GM12878 (cell line): ENCODE data around the gene TP73. TPM values are rescaled to one million over a fixed set of nuclear protein-coding genes. Genes with fewer than 3 reads are reported as not detected.

Experiments used
- ATAC-seq: fragments of 200-7000 bp; cut with Tn5 transposase; 3 replicates; pipeline ENCODE4 v1.9.1; 2020; ENCODE audit warnings: mild to moderate bottlenecking, moderate library complexity
- BruUV-seq: library from RNA; stranded (reverse); fragments of 400-500 nt; replicated peaks from 2 replicates; lab custom pipeline; 2021; lab: Mats Ljungman, UMichigan
- CTCF ChIA-PET: fragments of 300-600 bp; sonication (Branson Sonifier 250); formaldehyde crosslinking; extraction: SDS; loops from one replicate; lab custom pipeline; 2021; ENCODE audit warnings: inconsistent platforms; lab: Yijun Ruan, JAX
- POLR2A ChIA-PET: fragments of 350-600 bp; formaldehyde crosslinking; extraction: SDS; loops from one replicate; lab custom pipeline; 2021; ENCODE audit warnings: inconsistent platforms; lab: Charles Lee
- RAD21 ChIA-PET: fragments of 300-600 bp; sonication (Branson Sonifier 250); formaldehyde crosslinking; loops from one replicate; lab custom pipeline; 2023; ENCODE audit warnings: antibody characterized with exemption; ENCODE audit not compliant: unreplicated experiment; lab: Charles Lee
- SMC1A ChIA-PET: fragments of 300-600 bp; sonication (Branson Sonifier 250); formaldehyde crosslinking; loops from one replicate; lab custom pipeline; 2023; ENCODE audit not compliant: unreplicated experiment, uncharacterized antibody; lab: Charles Lee
- DNase-seq: peaks from one replicate; pipeline ENCODE4 v3.0.0-alpha.2; 2011; ENCODE audit warnings: low read depth, low spot score
- FAIRE-seq: peaks from 3 replicates; lab custom pipeline; 2011; peaks lifted over from hg19 to GRCh38; lab: Jason Lieb, UNC
- H2AFZ ChIP-seq: 2 replicates; pipeline ENCODE4 v1.6.0; 2011; ENCODE audit warnings: low read depth, low read length, control low read depth; ENCODE audit not compliant: control insufficient read depth
- H3K27ac ChIP-seq: 2 replicates; pipeline ENCODE4 v1.5.1; 2011; ENCODE audit warnings: control low read depth; ENCODE audit not compliant: control insufficient read depth, insufficient read depth
- H3K27me3 ChIP-seq, 2 experiments: replicated peaks in 1 of 2; 2 replicates each; pipeline versions ENCODE4 v1.6.0 to v1.6.1; 2011; ENCODE audit warnings: low read length in 1 of 2; ENCODE audit not compliant: control insufficient read depth in 2 of 2, insufficient read depth in 2 of 2
- H3K36me3 ChIP-seq, 2 experiments: 2 replicates each; pipeline ENCODE4 v1.5.1; 2011; ENCODE audit warnings: low read length in 1 of 2; ENCODE audit not compliant: control insufficient read depth in 2 of 2, insufficient read depth in 2 of 2
- H3K4me1 ChIP-seq: 2 replicates; pipeline ENCODE4 v1.6.1; 2011; ENCODE audit warnings: mild to moderate bottlenecking, low read length, moderate library complexity, mixed read lengths; ENCODE audit not compliant: control insufficient read depth, insufficient read depth
- H3K4me2 ChIP-seq: 2 replicates; pipeline ENCODE4 v1.6.0; 2011; ENCODE audit warnings: control low read depth; ENCODE audit not compliant: control insufficient read depth, insufficient read depth
- H3K4me3 ChIP-seq: fragments of 200-600 bp; sonication (generic); 2 replicates; pipeline ENCODE4 v1.5.1; 2016
- H3K79me2 ChIP-seq: 2 replicates; pipeline ENCODE4 v1.6.0; 2011; ENCODE audit warnings: low read length; ENCODE audit not compliant: control insufficient read depth, insufficient read depth
- H3K9ac ChIP-seq: 2 replicates; pipeline ENCODE4 v1.8.0; 2011; ENCODE audit warnings: low read length, control low read depth, mixed read lengths; ENCODE audit not compliant: control insufficient read depth, insufficient read depth
- H3K9me3 ChIP-seq: replicated peaks from 3 replicates; pipeline ENCODE4 v1.5.1; 2011; ENCODE audit warnings: mild to moderate bottlenecking, low read length; ENCODE audit not compliant: control insufficient read depth, insufficient read depth
- H4K20me1 ChIP-seq: 2 replicates; pipeline ENCODE4 v1.6.0; 2011; ENCODE audit not compliant: control insufficient read depth, insufficient read depth
- ATF3 ChIP-seq: IDR thresholded peaks from 2 replicates; pipeline ENCODE4 v1.6.1; 2011; ENCODE audit warnings: low read depth, mild to moderate bottlenecking, low read length, moderate library complexity, borderline replicate concordance; ENCODE audit errors: extremely low read depth
- BCL11A ChIP-seq: IDR thresholded peaks from 2 replicates; pipeline ENCODE4 v1.6.1; 2011; ENCODE audit warnings: low read depth, low read length
- DPF2 ChIP-seq: fragments of 450-650 bp; IDR thresholded peaks from 2 replicates; pipeline ENCODE4 v1.6.1; 2017; ENCODE audit warnings: mild to moderate bottlenecking
- EED ChIP-seq: sonication (generic); IDR thresholded peaks from 2 replicates; pipeline ENCODE4 v1.6.1; 2016; ENCODE audit warnings: antibody characterized with exemption, low read depth
- EGR1 ChIP-seq, 2 experiments: IDR thresholded peaks; 1 replicate in 1 of 2; 2 replicates in 1 of 2; pipeline ENCODE4 v1.6.1; 2011 to 2012; ENCODE audit warnings: low read depth in 2 of 2, low read length in 2 of 2, borderline replicate concordance in 1 of 2, mild to moderate bottlenecking in 1 of 2, moderate library complexity in 1 of 2
- IKZF2 ChIP-seq, 2 experiments: fragments of 450-650 bp; IDR thresholded peaks; 2 replicates each; pipeline ENCODE4 v1.6.1; 2017; ENCODE audit warnings: mild to moderate bottlenecking in 2 of 2, moderate library complexity in 2 of 2
- IRF4 ChIP-seq: IDR thresholded peaks from 2 replicates; pipeline ENCODE4 v1.6.1; 2011; ENCODE audit warnings: low read depth, low read length
- JUNB ChIP-seq: IDR thresholded peaks from 2 replicates; pipeline ENCODE4 v1.6.1; 2016; ENCODE audit warnings: antibody characterized with exemption, mild to moderate bottlenecking
- KLF5 ChIP-seq: fragments of 450-650 bp; IDR thresholded peaks from 2 replicates; pipeline ENCODE4 v1.6.1; 2014; ENCODE audit warnings: mild to moderate bottlenecking; ENCODE audit not compliant: partially characterized antibody
- PAX5 ChIP-seq: IDR thresholded peaks from 2 replicates; pipeline ENCODE4 v1.6.1; 2011; ENCODE audit warnings: low read depth, low read length, borderline replicate concordance
- PML ChIP-seq: IDR thresholded peaks from 2 replicates; pipeline ENCODE4 v1.6.1; 2012; ENCODE audit warnings: low read length, inconsistent platforms
- POLR2A ChIP-seq: IDR thresholded peaks from 2 replicates; pipeline ENCODE4 v1.6.1; 2011; ENCODE audit warnings: low read depth, mild to moderate bottlenecking, low read length
- RUNX3 ChIP-seq: IDR thresholded peaks from 2 replicates; pipeline ENCODE4 v1.6.1; 2012; ENCODE audit warnings: low read length, inconsistent platforms
- SIN3A ChIP-seq: IDR thresholded peaks from 2 replicates; pipeline ENCODE4 v1.6.1; 2012; ENCODE audit warnings: low read depth, low read length, improper control_type of control experiment
- SPI1 ChIP-seq: IDR thresholded peaks from 2 replicates; pipeline ENCODE4 v1.6.1; 2011; ENCODE audit warnings: low read depth, mild to moderate bottlenecking, low read length, moderate library complexity, borderline replicate concordance; ENCODE audit not compliant: insufficient read depth
- SRF ChIP-seq, 2 experiments: IDR thresholded peaks; 2 replicates each; pipeline ENCODE4 v1.6.1; 2011; ENCODE audit warnings: low read depth in 2 of 2, low read length in 2 of 2, mild to moderate bottlenecking in 1 of 2, moderate library complexity in 1 of 2
- TBL1XR1 ChIP-seq: IDR thresholded peaks from 2 replicates; pipeline ENCODE4 v1.6.1; 2012; ENCODE audit warnings: low read depth, low read length, improper control_type of control experiment
- ZBTB40 ChIP-seq: fragments of 450-650 bp; IDR thresholded peaks from 2 replicates; pipeline ENCODE4 v1.6.1; 2016; ENCODE audit warnings: mild to moderate bottlenecking, moderate library complexity, borderline replicate concordance
- ZNF217 ChIP-seq: fragments of 450-650 bp; IDR thresholded peaks from 2 replicates; pipeline ENCODE4 v1.6.1; 2017; ENCODE audit warnings: antibody characterized with exemption, mild to moderate bottlenecking
- ZNF384 ChIP-seq: IDR thresholded peaks from 2 replicates; pipeline ENCODE4 v1.6.1; 2012; ENCODE audit warnings: low read depth, mild to moderate bottlenecking, low read length, improper control_type of control experiment, borderline replicate concordance
- ZSCAN29 ChIP-seq: fragments of 450-650 bp; IDR thresholded peaks from 2 replicates; pipeline ENCODE4 v1.6.1; 2017; ENCODE audit warnings: mild to moderate bottlenecking, moderate library complexity
- WGBS: methylation state at CpG from one replicate; pipeline ENCODE4 v1.1.6; 2016; ENCODE audit warnings: low lambda C conversion rate; ENCODE audit not compliant: insufficient replicate concordance, insufficient coverage; ENCODE audit errors: missing lambda C conversion rate; 5-methylcytosine and 5-hydroxymethylcytosine counted together
- in situ Hi-C: fragments of 300-500 bp; cut with MboI; formaldehyde crosslinking; loops from 9 replicates; pipeline ENCODE4 v1.14.3; 2018; ENCODE audit warnings: mixed read lengths
- intact Hi-C: fragments of 100-400 bp; cut with micrococcal nuclease; formaldehyde crosslinking; loops from one replicate; pipeline ENCODE4 v1.14.2; 2022; ENCODE audit not compliant: unreplicated experiment
- polyA plus RNA-seq, 11 experiments: library from polyadenylated mRNA; depleted of rRNA in 4 of 11; unstranded in 6 of 11; stranded (reverse) in 5 of 11; fragments of >200 nt; fragmentation: Nextera tagmentation in 4 of 11; fragmentation: Illumina TruSeq in 1 of 11; extraction: Ambion mirVana in 4 of 11; extraction: Trizol in 1 of 11; gene quantifications; 1 replicate in 1 of 11; 2 replicates in 10 of 11; pipeline versions ENCODE4 v1.2.1 to v1.2.3, GENCODE V29; 2011 to 2016; ENCODE audit warnings: inconsistent platforms in 2 of 11, missing spikeins in 2 of 11, low read depth in 1 of 11
- total RNA-seq, 4 experiments: library from RNA; depleted of rRNA in 3 of 4; stranded (reverse); fragments of >200 nt in 3 of 4; fragmentation: Illumina TruSeq in 1 of 4; extraction: Trizol in 1 of 4; gene quantifications; 2 replicates each; pipeline versions ENCODE4 v1.2.1 to v1.2.3, GENCODE V29; 2013 to 2021

Gene TP73
- total and polyA plus RNA-seq, 10 of the 15 experiments (the other 5 are each of a cell fraction or from before 2014, with no cell fraction given) = 0.08 to 54.2 (median 14.9) TPM

- ChIA-PET CTCF (interaction anchor here (0.9 to 1.2 kb wide), 2 partner anchors 11 to 36 kb away, joined by 3 read pairs; no protein-coding TSS in a partner anchor), POLR2A (no interaction called here), SMC1A (no interaction called here), RAD21 (no interaction called here)
- Histone ChIP-seq H3K4me2 (no peak overlapping the region), H3K9me3 (no peaks in the 10 kb centered on the region), H3K27ac (no peak overlapping the region), H3K4me3 (no peak overlapping the region), H4K20me1 (no peaks in the 10 kb centered on the region), H3K27me3 (no peaks in the 10 kb centered on the region), H2AFZ (no peak overlapping the region), H3K9ac (no peak overlapping the region), H3K36me3 (peaks cover 2 to 34% of the 10 kb centered on the region in 2 experiments; a peak in 3 of 4 replicates), H3K79me2 (no peaks in the 10 kb centered on the region), H3K4me1 (peaks cover 10% of the 10 kb centered on the region)
- no peak for DNase-seq
- in situ Hi-C loops = no loop called here
- peak; percentile 85 for FAIRE-seq
- intact Hi-C loops = no loop called here
- BruUV-seq = no TSS peak
- peak; percentile 86 for ATAC-seq
- 29% methylated on average over 26 of the region's 29 CpGs for WGBS
- TF ChIP-seq KLF5 (no peak), ZNF217 (no peak), SPI1 (0 out of 2 replicates have a peak, but pooled peaks have one; percentile 3), ATF3 (no peak), RUNX3 (peak; percentile 54; the same call in 1 of the 2 replicates), DPF2 (no peak), IKZF2 (IDR thresholded peaks at IDR 0.05) (peak in 1 of 2 experiments; percentile 25; a peak in 1 of 4 replicates), TBL1XR1 (no peak), EGR1 (IDR thresholded peaks at IDR 0.05; ENCODE audit: borderline replicate concordance in 1 of 2, low read depth in 2 of 2, low read length in 2 of 2) (no peak), EED (peak; percentile 68), IRF4 (0 out of 2 replicates have a peak, but pooled peaks have one; percentile 41), SRF (IDR thresholded peaks at IDR 0.05; ENCODE audit: low read depth in 2 of 2, low read length in 2 of 2) (no peak), PML (no peak), ZBTB40 (no peak), POLR2A (no peak), JUNB (peak; percentile 57; the same call in 1 of the 2 replicates), PAX5 (no peak), SIN3A (no peak), BCL11A (no peak), ZNF384 (no peak), ZSCAN29 (no peak)
Observed at GRCh38 chr1:3688356-3689137, 36.2 kb downstream of the TP73 start.
